HEK293 (cell line): ENCODE measurements around the gene PAQR7.
A peak's percentile ranks its signal among the peaks of the same experiment; 100 is the strongest.

Experiments used
- CTCF ChIA-PET: fragments of 350-600 bp; formaldehyde crosslinking; extraction: SDS; loops from one replicate; lab custom pipeline; 2021; ENCODE audit warnings: antibody characterized with exemption; lab: Yijun Ruan, JAX
- POLR2A ChIA-PET: fragments of 300-600 bp; formaldehyde crosslinking; extraction: SDS; loops from one replicate; lab custom pipeline; 2020; ENCODE audit warnings: antibody characterized with exemption, inconsistent platforms; lab: Yijun Ruan, JAX
- H3K27ac ChIP-seq: fragments of 200-500 bp; sonication (Bioruptor generic); 2 replicates; pipeline ENCODE4 v1.5.1; 2014; ENCODE audit warnings: low read depth, low read length, control low read depth, inconsistent platforms; ENCODE audit errors: extremely low read depth
- H3K36me3 ChIP-seq, 2 experiments: fragments of 200-500 bp in 1 of 2; sonication (Bioruptor generic) in 1 of 2; 1 replicate in 1 of 2; 2 replicates in 1 of 2; pipeline ENCODE4 v1.5.1; 2014 to 2017; ENCODE audit warnings: inconsistent platforms in 2 of 2, low read length in 2 of 2; ENCODE audit not compliant: control insufficient read depth in 2 of 2, insufficient read depth in 1 of 2
- H3K4me1 ChIP-seq: fragments of 200-500 bp; sonication (Bioruptor generic); 2 replicates; pipeline ENCODE4 v1.5.1; 2014; ENCODE audit warnings: mild to moderate bottlenecking, low read length, inconsistent platforms; ENCODE audit not compliant: control insufficient read depth, insufficient read depth
- H3K4me3 ChIP-seq: 2 replicates; pipeline ENCODE4 v1.5.1; 2011; ENCODE audit warnings: low read depth, mild to moderate bottlenecking, control low read depth, low read length, moderate library complexity
- H3K9me3 ChIP-seq: fragments of 200-500 bp; sonication (Bioruptor generic); 2 replicates; pipeline ENCODE4 v1.5.1; 2014; ENCODE audit warnings: low read depth, low read length, inconsistent platforms; ENCODE audit not compliant: control insufficient read depth, insufficient read depth
- BCL11A ChIP-seq: fragments of 450-650 bp; formaldehyde crosslinking; IDR thresholded peaks from 2 replicates; pipeline ENCODE4 v1.5.1; 2016; ENCODE audit warnings: low read depth, missing biosample characterization, missing genetic modification characterization
- GLI2 ChIP-seq: fragments of 450-650 bp; formaldehyde crosslinking; IDR thresholded peaks from 2 replicates; pipeline ENCODE4; 2017; ENCODE audit warnings: missing biosample characterization, missing genetic modification characterization, low read depth, borderline replicate concordance
- GLIS1 ChIP-seq: fragments of 450-650 bp; formaldehyde crosslinking; IDR thresholded peaks from 2 replicates; pipeline ENCODE4 v1.5.1; 2016; ENCODE audit warnings: missing biosample characterization, missing genetic modification characterization
- GLIS2 ChIP-seq: fragments of 450-650 bp; formaldehyde crosslinking; IDR thresholded peaks from 2 replicates; pipeline ENCODE4 v1.5.1; 2016; ENCODE audit warnings: missing biosample characterization, missing genetic modification characterization
- HOXA7 ChIP-seq: sonication (generic); formaldehyde crosslinking; IDR thresholded peaks from 2 replicates; pipeline ENCODE4 v1.8.1; 2022; ENCODE audit warnings: missing genetic modification reagents, borderline replicate concordance
- KLF9 ChIP-seq: fragments of 450-650 bp; formaldehyde crosslinking; IDR thresholded peaks from 2 replicates; pipeline ENCODE4 v1.5.1; 2016; ENCODE audit warnings: missing biosample characterization, missing genetic modification characterization, low read depth
- SP7 ChIP-seq: fragments of 450-650 bp; formaldehyde crosslinking; IDR thresholded peaks from 2 replicates; pipeline ENCODE4 v1.5.1; 2016; ENCODE audit warnings: missing biosample characterization, missing genetic modification characterization
- ZBTB17 ChIP-seq: fragments of 450-650 bp; formaldehyde crosslinking; IDR thresholded peaks from 2 replicates; pipeline ENCODE4 v1.5.1; 2016; ENCODE audit warnings: missing biosample characterization, missing genetic modification characterization
- ZNF10 ChIP-seq: fragments of 450-650 bp; formaldehyde crosslinking; IDR thresholded peaks from 2 replicates; pipeline ENCODE4 v1.5.1; 2017; ENCODE audit warnings: missing biosample characterization, missing genetic modification characterization
- ZNF146 ChIP-seq: fragments of 450-650 bp; formaldehyde crosslinking; IDR thresholded peaks from 2 replicates; pipeline ENCODE4 v1.5.1; 2016; ENCODE audit warnings: missing biosample characterization, missing genetic modification characterization
- ZNF202 ChIP-seq: fragments of 450-650 bp; formaldehyde crosslinking; IDR thresholded peaks from 2 replicates; pipeline ENCODE4 v1.5.1; 2016; ENCODE audit warnings: missing biosample characterization, missing genetic modification characterization, borderline replicate concordance
- ZNF302 ChIP-seq: fragments of 450-650 bp; formaldehyde crosslinking; IDR thresholded peaks from 2 replicates; pipeline ENCODE4 v1.5.1; 2016; ENCODE audit warnings: missing biosample characterization, missing genetic modification characterization, low read depth
- ZNF391 ChIP-seq: fragments of 450-650 bp; formaldehyde crosslinking; IDR thresholded peaks from 2 replicates; pipeline ENCODE4 v1.5.1; 2016; ENCODE audit warnings: low read depth, missing biosample characterization, missing genetic modification characterization, borderline replicate concordance
- ZNF404 ChIP-seq: fragments of 450-650 bp; formaldehyde crosslinking; IDR thresholded peaks from 2 replicates; pipeline ENCODE4 v1.5.1; 2017; ENCODE audit warnings: missing biosample characterization, missing genetic modification characterization
- ZNF433 ChIP-seq: fragments of 450-650 bp; formaldehyde crosslinking; IDR thresholded peaks from 2 replicates; pipeline ENCODE4 v1.5.1; 2016; ENCODE audit warnings: missing biosample characterization, missing genetic modification characterization, low read depth
- ZNF501 ChIP-seq: fragments of 450-650 bp; formaldehyde crosslinking; IDR thresholded peaks from 2 replicates; pipeline ENCODE4 v1.5.1; 2016; ENCODE audit warnings: missing biosample characterization, missing genetic modification characterization
- ZNF529 ChIP-seq: fragments of 450-650 bp; formaldehyde crosslinking; IDR thresholded peaks from 2 replicates; pipeline ENCODE4 v1.5.1; 2017; ENCODE audit warnings: missing genetic modification characterization, missing biosample characterization; ENCODE audit not compliant: insufficient replicate concordance
- ZNF558 ChIP-seq: fragments of 450-650 bp; formaldehyde crosslinking; IDR thresholded peaks from 2 replicates; pipeline ENCODE4 v1.5.1; 2016; ENCODE audit warnings: missing biosample characterization, missing genetic modification characterization
- ZNF580 ChIP-seq: fragments of 450-650 bp; formaldehyde crosslinking; IDR thresholded peaks from 2 replicates; pipeline ENCODE4 v1.5.1; 2016; ENCODE audit warnings: missing biosample characterization, missing genetic modification characterization
- ZNF670 ChIP-seq: fragments of 450-650 bp; formaldehyde crosslinking; IDR thresholded peaks from 2 replicates; pipeline ENCODE4 v1.5.1; 2016; ENCODE audit warnings: missing biosample characterization, missing genetic modification characterization, low read depth
- ZNF707 ChIP-seq: fragments of 450-650 bp; formaldehyde crosslinking; IDR thresholded peaks from 2 replicates; pipeline ENCODE4 v1.5.1; 2016; ENCODE audit warnings: missing biosample characterization, missing genetic modification characterization
- TF ChIP-seq, protein P1 (sequence below): fragments of 450-650 bp; formaldehyde crosslinking; IDR thresholded peaks from 2 replicates; pipeline ENCODE4 v1.5.1; 2016; ENCODE audit warnings: missing biosample characterization, missing genetic modification characterization

The PAQR7 gene

DNA sequence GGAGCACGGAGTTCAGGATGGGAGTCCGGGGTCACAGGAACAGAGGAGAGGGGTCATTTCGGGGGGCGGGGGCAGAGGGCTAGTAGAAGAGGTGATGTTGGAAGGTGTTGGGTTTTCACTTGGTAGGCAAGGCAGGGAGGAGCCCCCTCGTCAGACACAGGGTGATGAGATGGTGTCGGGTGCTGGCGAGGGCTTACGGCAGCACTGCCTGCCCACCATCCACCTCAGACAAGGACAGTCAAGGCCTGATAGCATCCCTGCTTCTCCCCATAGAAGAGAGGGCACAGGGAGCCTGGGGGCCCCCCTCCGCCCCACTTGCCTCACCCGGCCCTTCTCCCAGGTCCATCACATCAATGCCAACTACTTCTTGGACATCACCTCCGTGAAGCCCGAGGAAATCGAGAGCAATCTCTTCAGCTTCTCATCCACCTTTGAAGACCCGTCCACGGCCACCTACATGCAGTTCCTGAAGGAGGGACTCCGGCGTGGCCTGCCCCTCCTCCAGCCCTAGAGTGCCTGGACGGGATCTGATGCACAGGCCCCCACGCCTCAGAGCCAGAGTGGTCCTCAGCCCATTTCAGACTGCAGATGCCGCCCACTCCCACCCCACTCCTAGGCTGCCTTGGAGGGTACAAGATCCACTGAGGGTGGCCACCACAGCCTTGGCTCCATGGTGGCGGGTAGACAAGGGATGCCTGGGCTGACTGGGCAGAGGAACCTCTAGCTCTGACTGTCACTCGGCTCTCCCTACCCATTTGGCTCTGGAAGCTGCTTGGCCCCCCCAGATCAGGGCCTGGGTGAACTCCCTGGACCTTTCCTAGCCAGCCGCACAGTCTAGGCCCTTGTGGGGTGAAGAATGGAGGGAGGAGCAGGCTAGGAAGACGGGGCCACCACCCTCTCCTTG lies 60.0 kb downstream of the PAQR7 start (continued):
- TF ChIP-seq, protein P1, sequence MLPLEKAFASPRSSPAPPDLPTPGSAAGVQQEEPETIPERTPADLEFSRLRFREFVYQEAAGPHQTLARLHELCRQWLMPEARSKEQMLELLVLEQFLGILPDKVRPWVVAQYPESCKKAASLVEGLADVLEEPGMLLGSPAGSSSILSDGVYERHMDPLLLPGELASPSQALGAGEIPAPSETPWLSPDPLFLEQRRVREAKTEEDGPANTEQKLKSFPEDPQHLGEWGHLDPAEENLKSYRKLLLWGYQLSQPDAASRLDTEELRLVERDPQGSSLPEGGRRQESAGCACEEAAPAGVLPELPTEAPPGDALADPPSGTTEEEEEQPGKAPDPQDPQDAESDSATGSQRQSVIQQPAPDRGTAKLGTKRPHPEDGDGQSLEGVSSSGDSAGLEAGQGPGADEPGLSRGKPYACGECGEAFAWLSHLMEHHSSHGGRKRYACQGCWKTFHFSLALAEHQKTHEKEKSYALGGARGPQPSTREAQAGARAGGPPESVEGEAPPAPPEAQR (tag by site-specific recombination) = no peak

DNA sequence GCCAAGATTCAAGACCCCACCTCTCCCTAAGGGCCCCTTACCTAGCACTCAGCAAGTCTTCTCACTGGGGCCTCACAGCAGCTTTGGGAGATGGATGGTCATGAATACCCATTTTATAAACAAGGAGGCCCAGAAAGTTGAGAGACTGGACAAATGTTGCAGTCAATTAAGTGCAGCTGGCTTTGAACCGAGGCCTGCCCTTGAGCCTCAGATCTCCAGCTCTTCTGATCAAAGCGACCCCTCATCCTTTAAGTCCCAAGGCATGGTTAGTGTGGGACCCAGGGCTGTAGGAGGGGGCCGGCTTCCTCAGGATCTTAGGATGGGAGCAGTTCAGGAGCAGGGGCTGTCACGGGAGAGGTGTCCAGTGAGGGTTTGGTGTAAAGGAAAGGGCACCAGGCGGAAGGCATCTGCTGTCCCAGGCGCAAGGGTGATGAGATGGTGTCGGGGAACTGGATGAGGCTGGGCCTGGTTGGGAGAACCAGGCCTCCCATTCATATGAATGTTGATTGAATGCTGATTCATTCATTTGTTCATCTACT lies 60.9 kb downstream of the PAQR7 start:
- H3K4me3 ChIP-seq = no peak overlapping the region
- no peaks in the 10 kb centered on the region for H3K9me3 ChIP-seq
- peaks cover 6% of the 10 kb centered on the region; the same call in 1 of the 2 replicates for H3K4me1 ChIP-seq
- H3K27ac ChIP-seq = no peak overlapping the region
- H3K36me3 ChIP-seq = peaks cover 7 to 70% of the 10 kb centered on the region in 2 experiments; a peak in 2 of 3 replicates
- CTCF ChIA-PET = interaction anchor here (0.7 kb wide), 1 partner anchor 250 kb away, joined by 3 read pairs; no protein-coding TSS in a partner anchor
- TF ChIP-seq ZNF302 (tag by site-specific recombination) (no peak), ZNF580 (tag by site-specific recombination) (no peak), HOXA7 (CRISPR knock-in tag) (no peak), ZNF707 (tag by site-specific recombination) (no peak), ZNF391 (tag by site-specific recombination) (no peak), ZNF10 (tag by site-specific recombination) (no peak), KLF9 (tag by site-specific recombination) (no peak), ZNF146 (tag by site-specific recombination) (no peak), ZNF670 (tag by site-specific recombination) (no peak), BCL11A (no peak), ZBTB17 (tag by site-specific recombination) (no peak), GLI2 (tag by site-specific recombination) (no peak), ZNF529 (tag by site-specific recombination) (no peak), ZNF433 (tag by site-specific recombination) (no peak), ZNF404 (no peak), ZNF202 (tag by site-specific recombination) (no peak), ZNF501 (tag by site-specific recombination) (no peak), SP7 (tag by site-specific recombination) (no peak)
- POLR2A ChIA-PET = no interaction called here

- CTCF ChIA-PET = interaction anchor here (0.7 kb wide), 1 partner anchor 249 kb away, joined by 3 read pairs; no protein-coding TSS in a partner anchor
- peaks cover 7 to 77% of the 10 kb centered on the region in 2 experiments; a peak in 2 of 3 replicates for H3K36me3 ChIP-seq
- peaks cover 5% of the 10 kb centered on the region; the same call in 1 of the 2 replicates for H3K4me1 ChIP-seq
- TF ChIP-seq ZNF558 (tag by site-specific recombination) (no peak), GLIS2 (tag by site-specific recombination) (0 out of 2 replicates have a peak, but pooled peaks have one; percentile 29), GLIS1 (tag by site-specific recombination) (peak; percentile 46)
- no peaks in the 10 kb centered on the region for H3K9me3 ChIP-seq
- POLR2A ChIA-PET = no interaction called here
- H3K4me3 ChIP-seq = no peak overlapping the region
- H3K27ac ChIP-seq = no peak overlapping the region
Observed at GRCh38 chr1:25813734-25814471, 61.6 kb downstream of the PAQR7 start.
